Breast epithelium (tissue), 3 donors: Measurements from ENCODE around the gene HMGA1.

Experiments used
- POLR2A ChIP-seq: fragments of 450-650 bp; IDR thresholded peaks from one replicate; pipeline ENCODE4 v1.6.1; 2016; ENCODE audit warnings: antibody characterized with exemption, mild to moderate bottlenecking, moderate library complexity
- POLR2AphosphoS5 ChIP-seq, 3 donors: sonication (generic); formaldehyde crosslinking; IDR thresholded peaks; one replicate each; pipeline ENCODE4 v1.6.1; 2017; ENCODE audit warnings: antibody characterized with exemption in 3 of 3
- TF ChIP-seq, protein P1 (sequence below), 3 donors: fragments of 450-650 bp; IDR thresholded peaks; one replicate each; pipeline ENCODE4 v1.5.1; 2016 to 2017; ENCODE audit warnings: antibody characterized with exemption in 3 of 3, mild to moderate bottlenecking in 3 of 3, moderate library complexity in 3 of 3

DNA sequence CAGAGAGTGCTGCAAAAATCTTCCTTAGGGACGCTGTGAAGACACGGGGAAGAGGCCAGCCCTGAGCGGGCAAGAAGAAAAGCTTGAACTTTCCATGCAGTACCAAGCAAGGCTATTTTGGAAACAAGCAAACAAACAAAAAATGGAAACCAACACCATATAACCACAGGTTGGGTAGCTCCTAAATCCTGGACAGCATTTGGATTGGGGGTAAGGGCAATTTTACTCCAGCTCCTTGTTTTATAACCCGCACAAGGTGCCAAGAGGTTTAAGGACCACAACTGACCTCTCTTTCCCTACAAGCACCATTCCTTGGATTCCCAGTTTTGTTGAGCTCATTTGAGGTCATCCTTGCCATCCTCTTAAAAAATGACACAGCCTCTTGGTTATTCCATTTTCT is 43.5 kb downstream of the HMGA1 start:
- TF ChIP-seq, protein P1, sequence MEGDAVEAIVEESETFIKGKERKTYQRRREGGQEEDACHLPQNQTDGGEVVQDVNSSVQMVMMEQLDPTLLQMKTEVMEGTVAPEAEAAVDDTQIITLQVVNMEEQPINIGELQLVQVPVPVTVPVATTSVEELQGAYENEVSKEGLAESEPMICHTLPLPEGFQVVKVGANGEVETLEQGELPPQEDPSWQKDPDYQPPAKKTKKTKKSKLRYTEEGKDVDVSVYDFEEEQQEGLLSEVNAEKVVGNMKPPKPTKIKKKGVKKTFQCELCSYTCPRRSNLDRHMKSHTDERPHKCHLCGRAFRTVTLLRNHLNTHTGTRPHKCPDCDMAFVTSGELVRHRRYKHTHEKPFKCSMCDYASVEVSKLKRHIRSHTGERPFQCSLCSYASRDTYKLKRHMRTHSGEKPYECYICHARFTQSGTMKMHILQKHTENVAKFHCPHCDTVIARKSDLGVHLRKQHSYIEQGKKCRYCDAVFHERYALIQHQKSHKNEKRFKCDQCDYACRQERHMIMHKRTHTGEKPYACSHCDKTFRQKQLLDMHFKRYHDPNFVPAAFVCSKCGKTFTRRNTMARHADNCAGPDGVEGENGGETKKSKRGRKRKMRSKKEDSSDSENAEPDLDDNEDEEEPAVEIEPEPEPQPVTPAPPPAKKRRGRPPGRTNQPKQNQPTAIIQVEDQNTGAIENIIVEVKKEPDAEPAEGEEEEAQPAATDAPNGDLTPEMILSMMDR (IDR thresholded peaks at IDR 0.05) = no peak
- TF ChIP-seq POLR2A (no peak), POLR2AphosphoS5 (IDR thresholded peaks at IDR 0.05) (no peak)
